HG03571 (cell line): ENCODE results near the gene CMTM6.
"Not testable (repeated sequence)": the region's sequence is repeated elsewhere in the genome, so short reads cannot be mapped to it uniquely, and the experiment has no call there.

Source experiments
- ATAC-seq: cut with Tn5 transposase; IDR thresholded peaks from one replicate; pipeline ENCODE4 v1.9.1; 2021; ENCODE audit not compliant: unreplicated experiment

CMTM6 gene

GRCh38 chr3:32502118-32502945 is at the start of gene CMTM6:
CMTM6 (minus strand) TSS chr3:32502852; CDS start chr3:32502745, 107 bp downstream.
- peak; percentile 77 for ATAC-seq

GRCh38 chr3:32552013-32552412 is 49.4 kb upstream of the CMTM6 start:
- no peak for ATAC-seq

- ATAC-seq = no peak
Observed at GRCh38 chr3:32551496-32551895, 48.8 kb upstream of the CMTM6 start.

- ATAC-seq = no peak
Observed at GRCh38 chr3:32551087-32551486, 48.4 kb upstream of the CMTM6 start.

- ATAC-seq = no peak
Observed at GRCh38 chr3:32545305-32545704, 42.7 kb upstream of the CMTM6 start.

GRCh38 chr3:32544894-32545293 is 42.2 kb upstream of the CMTM6 start:
- no peak for ATAC-seq

GRCh38 chr3:32542807-32543206 is 40.2 kb upstream of the CMTM6 start:
- no peak for ATAC-seq

GRCh38 chr3:32540899-32541298 is 38.2 kb upstream of the CMTM6 start:
- no peak for ATAC-seq

GRCh38 chr3:32532434-32532833 is 29.8 kb upstream of the CMTM6 start:
- no peak for ATAC-seq

- ATAC-seq = no peak
Observed at GRCh38 chr3:32531010-32531647, 28.5 kb upstream of the CMTM6 start.

- ATAC-seq = no peak
Observed at GRCh38 chr3:32525720-32526119, 23.1 kb upstream of the CMTM6 start.

GRCh38 chr3:32522682-32523081 is 20.0 kb upstream of the CMTM6 start:
- no peak for ATAC-seq

GRCh38 chr3:32518921-32519320 is 16.3 kb upstream of the CMTM6 start:
- not testable (repeated sequence) for ATAC-seq

GRCh38 chr3:32516751-32517150 is 14.1 kb upstream of the CMTM6 start:
- ATAC-seq = not testable (repeated sequence)

GRCh38 chr3:32511005-32511404 is 8.4 kb upstream of the CMTM6 start:
- no peak for ATAC-seq

GRCh38 chr3:32510075-32510724 is 7.5 kb upstream of the CMTM6 start:
- ATAC-seq = peak; percentile 74

- no peak for ATAC-seq
Observed at GRCh38 chr3:32508711-32509110, 6.1 kb upstream of the CMTM6 start.

GRCh38 chr3:32506466-32506865 is 3.8 kb upstream of the CMTM6 start:
- ATAC-seq = no peak

- no peak for ATAC-seq
Observed at GRCh38 chr3:32502946-32503286, 264 bp upstream of the CMTM6 start.

- ATAC-seq = peak; percentile 1
Observed at GRCh38 chr3:32501783-32502117, 902 bp downstream of the CMTM6 start.

- ATAC-seq = no peak
Observed at GRCh38 chr3:32500880-32501782, 1.5 kb downstream of the CMTM6 start.
